Heart right ventricle (tissue), 16 donors: Measurements from ENCODE around the gene PARN. TPM values are rescaled to one million over a fixed set of nuclear protein-coding genes. Genes with fewer than 3 reads are reported as not detected.
A peak's percentile ranks its signal among the peaks of the same experiment; 100 is the strongest.
"Not testable (repeated sequence)": the region's sequence is repeated elsewhere in the genome, so short reads cannot be mapped to it uniquely, and the experiment has no call there.

Experiments used
- ATAC-seq, 8 donors: fragments of 200-7000 bp; cut with Tn5 transposase; one replicate each; pipeline ENCODE4 v1.9.1; 2020; ENCODE audit warnings: mild to moderate bottlenecking in 8 of 8, moderate library complexity in 8 of 8, moderate number of reproducible peaks in 1 of 8
- DNase-seq, 2 donors: peaks; one replicate each; pipeline ENCODE4 v3.0.0-alpha.2; 2020
- H3K27ac ChIP-seq, 10 donors: fragments of 200-600 bp; sonication (generic) in 2 of 10; one replicate each; pipeline versions ENCODE4 v1.5.0 to v1.8.0; 2020 to 2022; ENCODE audit warnings: mild to moderate bottlenecking in 3 of 10
- H3K27me3 ChIP-seq, 7 donors: fragments of 200-600 bp; one replicate each; pipeline ENCODE4 v1.8.0; 2021 to 2022; ENCODE audit warnings: mild to moderate bottlenecking in 2 of 7
- H3K36me3 ChIP-seq, 9 donors: fragments of 200-600 bp; sonication (generic) in 1 of 9; one replicate each; pipeline versions ENCODE4 v1.5.0 to v1.8.0; 2020 to 2022; ENCODE audit warnings: mild to moderate bottlenecking in 2 of 9
- H3K4me1 ChIP-seq, 9 donors: fragments of 200-600 bp; sonication (generic) in 1 of 9; one replicate each; pipeline versions ENCODE4 v1.5.0 to v1.8.0; 2020 to 2022; ENCODE audit warnings: mild to moderate bottlenecking in 4 of 9
- H3K4me3 ChIP-seq, 10 donors: fragments of 200-600 bp; sonication (generic) in 2 of 10; one replicate each; pipeline versions ENCODE4 v1.5.0 to v1.8.0; 2020 to 2022; ENCODE audit warnings: mild to moderate bottlenecking in 7 of 10, moderate library complexity in 2 of 10
- H3K9me3 ChIP-seq, 11 donors: fragments of 200-600 bp in 10 of 11; sonication (generic) in 2 of 11; one replicate each; pipeline versions ENCODE4 v1.5.0 to v1.8.0; 2013 to 2022; ENCODE audit warnings: mild to moderate bottlenecking in 2 of 11, control low read depth in 1 of 11, moderate library complexity in 1 of 11
- WGBS, 2 donors: extraction: QIAGEN DNeasy Blood & Tissue Kit; methylation state at CpG; one replicate each; pipeline ENCODE4 v1.1.7; 2013; ENCODE audit warnings: inconsistent platforms in 1 of 2; 5-methylcytosine and 5-hydroxymethylcytosine counted together
- intact Hi-C, 10 donors: fragments of 100-400 bp; cut with DNase I; formaldehyde crosslinking; loops; one replicate each; pipeline versions ENCODE4 v1.11.1 to v1.14.2; 2022
- polyA plus RNA-seq, 2 donors: library from polyadenylated mRNA; stranded (reverse); fragments of 200-250 nt; gene quantifications; one replicate each; pipeline ENCODE4 v1.2.3, GENCODE V29; 2013
- total RNA-seq, 10 donors: library from RNA; stranded (reverse); fragmentation: NEBNext Ultra II Directional in 3 of 10; extraction: Animal tissue kit (Norgen Biotek cat#: 25700) in 3 of 10; gene quantifications; one replicate each; pipeline versions ENCODE4 v1.2.1 to v1.2.4, GENCODE V29; 2021 to 2023
- TF ChIP-seq, protein P1 (sequence below), 9 donors: fragments of 200-600 bp; sonication (generic) in 2 of 9; IDR thresholded peaks; one replicate each; pipeline versions ENCODE4 v1.5.0 to v1.8.0; 2021 to 2022; ENCODE audit warnings: antibody characterized with exemption in 9 of 9, mild to moderate bottlenecking in 5 of 9, moderate library complexity in 1 of 9
- donor health status: Arrhythmogenic right ventricular cardiomyopathy.
- donor health status: ischemic (EF 13 %, LVEDD 7.1; RV severe dilation, severe dysfunction).
- donor health status: healthy with polysubstance abuse.
- donor health status: DM: no; HTN: yes; CAD: no.
- donor health status: DM: no; HTN: no; CAD: no.
- donor health status: ischemic (EF 25% LVEDD 6.9; RV normal size, moderate dysfunction).
- donor health status: ischemic (EF 25% LVEDD 5.7; RV mildly dilated, moderate dysfunction).
- donor health status: healthy.
- donor health status: DM: yes; HTN: yes; CAD: no.
- donor health status: Ischemic cardiomyopathy.
- donor health status: ischemic (EF 35%, LVEDD 5.7; RV mildly dilated, moderate dysfunction).
- donor health status: nonischemic (EF 11% LVEDD 7.7; RV severe dilation, severe dysfunction).
- donor health status: DM: yes; HTN: yes; CAD: no.
- donor health status: PGD.
- donor health status: ischemic (EF 29% LVEDD 5.4; RV normal size, mild dysfunction).
- donor health status: nonischemic (EF 23%, LVEDD 6.1; RV moderate dilation, normal function).

Gene PARN
- total and polyA plus RNA-seq, 12 donors, result 7.0 to 25.3 (median 22.8) TPM

GRCh38 chr16:14445937-14446715 lies 183.9 kb downstream of the PARN start:
- peaks cover 0 to 27% (median 8%) of the 10 kb centered on the region in 9 donors for H3K36me3 ChIP-seq
- no peaks in the 10 kb centered on the region for H3K27me3 ChIP-seq
- H3K27ac ChIP-seq, result no peak overlapping the region
- DNase-seq, result no peak
- intact Hi-C loops, result no loop called here
- TF ChIP-seq, protein P1, sequence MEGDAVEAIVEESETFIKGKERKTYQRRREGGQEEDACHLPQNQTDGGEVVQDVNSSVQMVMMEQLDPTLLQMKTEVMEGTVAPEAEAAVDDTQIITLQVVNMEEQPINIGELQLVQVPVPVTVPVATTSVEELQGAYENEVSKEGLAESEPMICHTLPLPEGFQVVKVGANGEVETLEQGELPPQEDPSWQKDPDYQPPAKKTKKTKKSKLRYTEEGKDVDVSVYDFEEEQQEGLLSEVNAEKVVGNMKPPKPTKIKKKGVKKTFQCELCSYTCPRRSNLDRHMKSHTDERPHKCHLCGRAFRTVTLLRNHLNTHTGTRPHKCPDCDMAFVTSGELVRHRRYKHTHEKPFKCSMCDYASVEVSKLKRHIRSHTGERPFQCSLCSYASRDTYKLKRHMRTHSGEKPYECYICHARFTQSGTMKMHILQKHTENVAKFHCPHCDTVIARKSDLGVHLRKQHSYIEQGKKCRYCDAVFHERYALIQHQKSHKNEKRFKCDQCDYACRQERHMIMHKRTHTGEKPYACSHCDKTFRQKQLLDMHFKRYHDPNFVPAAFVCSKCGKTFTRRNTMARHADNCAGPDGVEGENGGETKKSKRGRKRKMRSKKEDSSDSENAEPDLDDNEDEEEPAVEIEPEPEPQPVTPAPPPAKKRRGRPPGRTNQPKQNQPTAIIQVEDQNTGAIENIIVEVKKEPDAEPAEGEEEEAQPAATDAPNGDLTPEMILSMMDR (IDR thresholded peaks at IDR 0.05), result no peak
- no peaks in the 10 kb centered on the region for H3K9me3 ChIP-seq
- H3K4me1 ChIP-seq, result peaks cover 0 to 21% (median 13%) of the 10 kb centered on the region in 9 donors
- peak in 1 of 8 donors; percentile 57 for ATAC-seq
- no peak overlapping the region for H3K4me3 ChIP-seq
- 92 to 93% methylated on average over 12 of the region's 12 CpGs for WGBS, 2 donors

DNA sequence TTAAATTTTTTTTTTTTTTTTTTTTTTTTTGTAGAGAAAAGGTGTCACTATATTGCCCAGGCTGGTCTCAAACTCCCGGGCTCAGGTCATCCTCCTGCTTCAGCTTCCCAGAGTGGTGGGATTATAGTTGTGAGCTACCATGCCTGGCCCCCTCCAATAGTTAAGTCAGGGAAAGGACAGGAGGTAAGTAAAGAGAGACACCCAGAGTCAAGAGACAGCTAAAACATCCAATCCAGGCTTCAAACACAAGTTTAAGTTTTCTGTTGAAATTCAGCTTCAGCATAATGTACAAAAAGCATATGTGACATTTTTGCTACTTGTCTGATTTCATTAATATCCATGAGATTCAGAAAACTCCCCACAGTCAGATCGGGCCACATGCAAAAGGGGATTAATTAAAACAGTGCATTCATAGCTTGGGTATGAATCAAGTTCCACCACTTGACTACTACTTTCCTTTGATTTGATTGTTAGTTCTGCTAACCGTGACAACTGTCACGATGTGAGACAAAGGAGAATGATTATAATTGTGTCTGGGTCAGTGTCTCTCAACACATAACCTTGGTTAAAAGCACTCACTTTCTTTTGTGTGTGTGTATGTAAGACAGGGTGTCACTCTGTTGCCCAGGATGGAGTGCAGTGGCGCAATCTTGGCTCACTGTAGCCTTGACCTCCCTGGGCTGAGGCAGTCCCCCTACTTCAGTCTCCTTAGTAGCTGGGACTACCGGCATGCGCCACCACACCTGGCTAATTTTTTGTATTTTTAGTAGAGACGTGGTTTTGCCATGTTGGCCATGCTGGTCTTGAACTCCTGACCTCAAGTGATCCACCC lies 184.9 kb downstream of the PARN start:
- DNase-seq, result no peak
- Histone ChIP-seq H3K36me3 (peaks cover 0 to 27% (median 8%) of the 10 kb centered on the region in 9 donors), H3K4me1 (peaks cover 0 to 15% (median 6%) of the 10 kb centered on the region in 9 donors), H3K27ac (no peak overlapping the region), H3K27me3 (no peaks in the 10 kb centered on the region), H3K4me3 (no peak overlapping the region), H3K9me3 (no peaks in the 10 kb centered on the region)
- TF ChIP-seq, protein P1 (IDR thresholded peaks at IDR 0.05), result no peak
- ATAC-seq, result no peak
- intact Hi-C loops, result no loop called here
- 94 to 95% methylated on average over 8 of the region's 8 CpGs for WGBS, 2 donors

GRCh38 chr16:14441533-14441932 lies 188.5 kb downstream of the PARN start:
- H3K9me3 ChIP-seq, H3K4me3 ChIP-seq, DNase-seq, ATAC-seq, H3K27ac ChIP-seq, H3K27me3 ChIP-seq, H3K4me1 ChIP-seq, intact Hi-C loops: not testable (repeated sequence)
- peaks cover 0 to 22% (median 8%) of the 10 kb centered on the region in 9 donors for H3K36me3 ChIP-seq
- 86 to 89% methylated on average over 9 of the region's 9 CpGs for WGBS, 2 donors

GRCh38 chr16:14438256-14438655 lies 191.8 kb downstream of the PARN start:
- no peaks in the 10 kb centered on the region for H3K9me3 ChIP-seq
- DNase-seq (no peak), ATAC-seq (no peak)
- H3K27ac ChIP-seq, result no peak overlapping the region
- no peak overlapping the region for H3K4me3 ChIP-seq
- no peaks in the 10 kb centered on the region for H3K4me1 ChIP-seq
- H3K36me3 ChIP-seq, result peaks cover 0 to 22% (median 0%) of the 10 kb centered on the region in 9 donors
- TF ChIP-seq, protein P1 (IDR thresholded peaks at IDR 0.05), result no peak
- H3K27me3 ChIP-seq, result no peaks in the 10 kb centered on the region
- WGBS, 2 donors, result 92 to 93% methylated on average over 1 of the region's 1 CpG
- intact Hi-C loops, result no loop called here
